GM18868 (cell line): Measurements from ENCODE around the gene NEU4.
"Not testable (repeated sequence)": the region's sequence is repeated elsewhere in the genome, so short reads cannot be mapped to it uniquely, and the experiment has no call there.

Source experiments
- ATAC-seq: cut with Tn5 transposase; IDR thresholded peaks from one replicate; pipeline ENCODE4 v1.9.1; 2021; ENCODE audit warnings: mild to moderate bottlenecking, moderate library complexity; ENCODE audit not compliant: unreplicated experiment

The NEU4 gene, protein sequence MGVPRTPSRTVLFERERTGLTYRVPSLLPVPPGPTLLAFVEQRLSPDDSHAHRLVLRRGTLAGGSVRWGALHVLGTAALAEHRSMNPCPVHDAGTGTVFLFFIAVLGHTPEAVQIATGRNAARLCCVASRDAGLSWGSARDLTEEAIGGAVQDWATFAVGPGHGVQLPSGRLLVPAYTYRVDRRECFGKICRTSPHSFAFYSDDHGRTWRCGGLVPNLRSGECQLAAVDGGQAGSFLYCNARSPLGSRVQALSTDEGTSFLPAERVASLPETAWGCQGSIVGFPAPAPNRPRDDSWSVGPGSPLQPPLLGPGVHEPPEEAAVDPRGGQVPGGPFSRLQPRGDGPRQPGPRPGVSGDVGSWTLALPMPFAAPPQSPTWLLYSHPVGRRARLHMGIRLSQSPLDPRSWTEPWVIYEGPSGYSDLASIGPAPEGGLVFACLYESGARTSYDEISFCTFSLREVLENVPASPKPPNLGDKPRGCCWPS

DNA sequence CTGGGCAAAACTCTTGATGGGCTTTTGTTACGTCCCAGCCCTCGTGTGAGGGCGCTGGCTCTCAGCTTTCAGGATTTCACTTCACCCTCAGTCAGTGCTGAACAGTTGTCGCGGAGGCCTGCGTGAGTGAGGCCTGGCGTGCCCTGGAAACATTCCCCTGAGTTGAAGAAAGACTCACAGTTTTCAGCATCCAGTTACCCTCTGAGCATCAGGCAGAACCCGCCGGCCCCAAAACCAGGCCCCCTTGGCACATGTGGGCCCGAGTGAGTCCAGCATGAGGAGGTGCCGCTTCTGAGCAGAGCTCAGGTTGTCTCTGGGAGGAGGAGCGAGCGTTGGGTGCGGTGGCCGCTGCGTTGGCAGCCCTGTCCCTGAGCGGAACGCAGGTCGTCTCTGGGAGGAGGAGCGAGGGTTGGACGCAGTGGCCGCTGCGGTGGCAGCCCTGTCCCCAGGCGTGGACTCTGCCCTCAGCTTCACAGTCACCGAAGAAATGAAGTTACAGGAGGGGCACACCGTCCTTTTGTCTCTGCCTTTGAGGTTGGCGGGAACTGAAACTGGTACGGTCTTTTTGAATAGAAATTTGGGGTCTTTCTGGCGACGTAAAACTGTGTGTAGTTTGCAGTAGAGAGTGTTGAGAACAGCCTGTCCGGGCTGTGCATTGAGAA, at the start of gene NEU4:
NEU4 (plus strand) TSS at position 473 of the 662 bp plus-strand sequence. CDS start 5,292 bp downstream, outside the sequence.
- no peak for ATAC-seq

DNA sequence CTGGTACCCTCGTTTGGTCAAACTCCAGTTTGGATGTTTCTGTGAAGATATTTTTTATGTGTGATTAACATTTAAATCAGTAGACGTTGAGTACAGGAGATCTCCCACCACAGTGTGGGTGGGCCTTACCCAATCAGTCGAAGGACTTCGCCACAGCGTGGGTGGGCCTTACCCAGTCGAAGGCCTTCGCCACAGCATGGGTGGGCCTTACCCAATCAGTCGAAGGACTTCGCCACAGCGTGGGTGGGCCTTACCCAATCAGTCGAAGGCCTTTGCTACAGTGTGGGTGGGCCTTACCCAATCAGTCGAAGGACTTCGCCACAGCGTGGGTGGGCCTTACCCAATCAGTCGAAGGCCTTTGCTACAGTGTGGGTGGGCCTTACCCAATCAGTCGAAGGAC, 49.1 kb upstream of the NEU4 start:
- ATAC-seq, result not testable (repeated sequence)

DNA sequence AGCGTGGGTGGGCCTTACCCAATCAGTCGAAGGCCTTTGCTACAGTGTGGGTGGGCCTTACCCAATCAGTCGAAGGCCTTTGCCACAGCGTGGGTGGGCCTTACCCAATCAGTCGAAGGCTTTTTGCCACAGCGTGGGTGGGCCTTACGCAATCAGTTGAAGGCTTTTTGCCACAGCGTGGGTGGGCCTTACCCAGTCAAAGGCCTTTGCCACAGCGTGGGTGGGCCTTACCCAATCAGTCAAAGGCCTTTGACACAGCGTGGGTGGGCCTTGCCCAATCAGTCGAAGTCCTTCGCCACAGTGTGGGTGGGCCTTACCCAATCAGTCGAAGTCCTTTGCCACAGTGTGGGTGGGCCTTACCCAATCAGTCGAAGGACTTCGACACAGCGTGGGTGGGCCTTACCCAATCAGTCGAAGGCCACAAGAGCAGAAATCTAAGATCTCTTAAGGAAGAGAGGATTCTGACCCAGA, 48.7 kb upstream of the NEU4 start:
- ATAC-seq, result no peak

DNA sequence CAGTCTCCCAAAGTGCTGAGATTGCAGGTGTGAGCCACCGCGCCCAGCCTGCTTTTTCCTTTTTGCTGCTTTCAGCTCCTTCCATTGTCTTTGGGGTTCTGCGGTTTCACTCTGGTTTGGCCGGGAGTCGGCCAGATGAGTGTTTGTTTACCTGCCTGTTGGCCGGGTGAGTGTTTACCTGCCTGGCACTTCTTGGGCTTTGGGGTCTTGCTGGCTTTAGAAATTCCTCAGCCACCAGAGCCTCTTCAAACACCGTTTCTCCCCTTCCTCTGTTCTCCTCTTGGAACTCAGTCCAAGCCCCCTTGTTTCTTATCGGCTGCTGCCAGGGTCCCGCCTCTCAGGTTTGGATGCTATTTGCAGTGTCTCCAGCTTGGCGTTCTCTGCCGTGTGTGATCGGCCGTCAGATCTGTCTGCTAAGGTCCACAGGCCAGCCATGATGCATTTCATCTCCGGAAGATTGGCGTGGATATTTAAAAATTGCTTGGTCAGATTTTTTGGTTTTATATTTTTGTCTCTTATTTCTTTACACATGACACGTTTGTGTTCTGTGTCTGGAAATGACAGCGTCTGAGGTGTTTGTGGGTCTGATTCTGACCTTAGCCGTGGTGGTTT, 46.6 kb upstream of the NEU4 start:
- ATAC-seq, result no peak

DNA sequence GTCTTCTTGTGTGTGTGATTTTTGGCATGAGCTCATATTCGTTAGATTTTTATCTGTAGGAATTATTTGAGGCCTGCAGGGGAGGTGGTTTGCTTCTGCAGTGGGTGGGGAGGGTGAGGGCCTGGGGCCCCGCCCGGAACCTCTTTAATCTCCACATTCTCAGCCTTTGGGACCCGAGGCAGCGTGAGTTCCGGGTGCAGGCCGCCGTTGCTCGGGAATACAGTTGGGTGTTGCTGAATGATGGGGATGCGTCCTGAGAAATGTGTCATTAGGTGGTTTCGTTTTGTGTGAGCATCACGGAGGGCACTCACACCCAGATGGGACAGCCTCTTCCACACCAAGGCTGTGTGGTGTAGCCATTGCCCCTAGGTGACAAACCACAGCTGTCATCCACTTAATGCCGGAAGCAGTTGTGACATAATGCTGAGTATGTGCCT, 46.0 kb upstream of the NEU4 start:
- ATAC-seq, result no peak

DNA sequence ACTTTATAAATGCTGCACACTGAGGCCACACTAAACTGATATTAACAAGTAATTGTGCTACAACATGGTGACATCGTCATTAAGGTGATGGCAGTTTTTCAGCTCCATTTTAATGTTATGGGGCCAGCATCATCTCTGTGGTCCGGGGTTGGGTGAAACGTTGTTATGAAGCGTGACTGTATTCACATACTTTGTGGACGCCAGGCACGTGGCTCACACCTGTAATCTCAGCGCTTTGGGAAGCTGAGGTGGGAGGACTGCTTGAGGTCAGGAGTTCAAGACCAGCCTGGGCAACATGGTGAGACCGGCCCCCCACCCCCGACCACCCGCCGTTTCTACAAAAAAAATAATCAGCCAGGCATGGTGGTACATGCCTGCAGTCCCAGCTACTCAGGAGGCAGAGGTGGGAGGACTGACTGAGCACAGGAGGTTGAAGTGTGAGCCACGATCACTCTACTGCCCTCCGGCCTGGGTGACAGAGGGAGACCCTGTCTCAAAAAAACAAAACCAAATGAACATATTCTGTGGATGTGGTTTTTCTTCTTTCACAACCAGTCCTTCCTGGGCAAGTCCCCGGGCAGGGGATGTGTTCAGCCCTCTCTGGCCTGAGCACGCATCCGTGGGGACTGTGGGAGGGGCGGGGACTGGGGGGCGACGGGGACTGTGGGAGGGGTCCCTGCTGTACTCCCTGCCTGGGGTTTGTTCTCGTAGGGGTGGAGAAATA, 45.3 kb upstream of the NEU4 start:
- no peak for ATAC-seq

DNA sequence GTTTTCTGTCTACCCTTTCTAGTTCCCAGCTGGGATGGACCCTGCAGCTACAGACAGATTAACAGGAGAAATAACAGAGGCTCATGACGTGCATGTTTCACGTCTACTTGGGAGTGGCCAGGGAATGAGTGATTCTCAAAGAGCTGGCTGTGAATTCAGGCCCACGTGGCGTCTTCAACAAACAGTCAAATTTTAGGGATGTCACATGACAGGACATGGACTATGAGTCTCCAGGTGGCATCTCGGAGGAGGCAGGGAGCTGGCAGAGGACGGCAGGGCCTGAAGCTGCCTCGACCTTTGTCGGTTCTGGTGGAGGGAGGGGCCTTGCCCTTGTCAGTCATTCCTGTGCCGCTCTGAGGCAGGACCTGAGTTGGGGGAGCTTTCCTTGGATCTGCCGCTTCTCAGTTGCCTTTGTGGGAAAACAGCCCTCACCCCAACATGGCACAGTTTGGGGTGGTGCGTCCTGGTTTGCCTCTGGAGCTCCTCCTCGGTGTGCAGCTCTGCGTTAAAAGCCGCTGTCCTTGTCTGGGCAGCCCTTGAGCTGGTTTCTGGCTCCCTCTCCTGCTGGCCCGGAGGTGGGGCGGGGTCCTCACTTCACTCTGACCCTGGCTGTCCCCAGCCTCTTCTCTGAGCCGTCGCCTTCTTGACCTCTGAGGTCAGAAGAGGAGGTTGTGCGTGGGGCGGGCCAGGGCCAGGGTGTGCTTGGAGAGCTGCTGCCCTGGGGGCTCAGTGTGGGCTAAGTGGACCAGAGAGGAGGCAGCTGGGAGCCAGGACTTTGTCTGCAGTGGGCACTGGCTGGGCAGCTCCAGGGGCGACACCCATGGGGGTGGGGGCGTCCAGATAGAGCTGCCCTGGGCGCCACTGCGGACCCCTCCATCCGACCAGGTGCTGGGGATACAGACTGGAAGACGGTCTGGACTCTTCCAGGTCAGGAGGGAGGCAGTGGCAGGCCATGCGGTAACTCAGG, 44.4 kb upstream of the NEU4 start:
- ATAC-seq, result no peak

DNA sequence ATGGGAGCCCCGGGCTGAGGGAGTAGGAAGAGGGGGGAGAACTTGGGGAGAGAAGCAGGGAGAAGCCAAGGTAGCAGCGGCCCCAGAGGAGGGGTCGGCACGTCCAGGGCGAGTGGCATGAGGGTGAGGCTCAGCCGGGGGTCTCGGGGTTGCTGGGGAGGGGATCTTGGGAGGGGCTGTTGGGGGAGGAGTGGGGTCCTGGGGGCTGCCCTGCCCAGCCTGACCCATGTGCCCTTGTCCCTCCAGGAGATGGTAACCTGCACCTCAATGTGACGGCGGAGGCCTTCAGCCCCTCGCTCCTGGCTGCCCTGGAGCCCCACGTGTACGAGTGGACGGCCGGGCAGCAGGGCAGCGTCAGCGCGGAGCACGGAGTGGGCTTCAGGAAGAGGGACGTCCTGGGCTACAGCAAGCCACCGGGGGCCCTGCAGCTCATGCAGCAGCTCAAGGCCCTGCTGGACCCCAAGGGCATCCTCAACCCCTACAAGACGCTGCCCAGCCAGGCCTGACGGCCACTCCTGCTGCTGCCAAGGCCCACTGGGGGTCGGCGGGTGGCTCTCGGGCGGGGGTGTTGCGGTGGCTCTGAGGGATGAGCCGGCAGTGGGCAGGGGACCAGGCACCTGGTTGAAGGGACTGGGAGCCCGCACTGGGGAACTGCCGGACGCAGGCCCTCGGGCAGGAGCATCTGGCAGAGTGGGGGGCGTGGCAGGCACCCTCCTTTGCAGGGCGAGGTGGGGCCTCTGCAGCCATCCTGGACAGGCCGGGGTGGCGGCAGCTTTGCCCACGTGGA, 41.3 kb upstream of the NEU4 start:
- no peak for ATAC-seq

DNA sequence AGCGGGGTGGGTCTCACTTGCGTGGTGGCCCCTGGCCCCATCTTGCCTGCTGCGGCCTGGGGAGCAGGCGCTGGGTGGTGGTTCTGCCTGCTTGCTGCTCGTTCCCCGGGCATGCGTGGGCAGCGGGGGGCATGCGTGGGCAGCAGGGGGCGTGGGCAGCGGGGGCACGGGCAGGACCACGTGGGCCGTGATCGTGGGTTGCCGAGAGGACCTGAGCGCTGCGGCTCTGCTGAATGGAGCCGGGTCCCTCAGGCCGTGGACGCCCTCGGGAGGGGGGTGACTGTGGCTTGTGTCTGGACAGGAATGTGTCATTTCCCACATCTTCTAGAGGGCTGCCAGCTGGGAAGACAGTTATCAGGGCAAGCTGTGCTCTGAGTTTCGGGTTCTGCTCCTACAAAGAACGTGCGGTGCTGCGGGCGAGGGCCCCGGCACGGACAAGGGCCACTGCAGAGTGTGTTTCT, 40.7 kb upstream of the NEU4 start:
- no peak for ATAC-seq

DNA sequence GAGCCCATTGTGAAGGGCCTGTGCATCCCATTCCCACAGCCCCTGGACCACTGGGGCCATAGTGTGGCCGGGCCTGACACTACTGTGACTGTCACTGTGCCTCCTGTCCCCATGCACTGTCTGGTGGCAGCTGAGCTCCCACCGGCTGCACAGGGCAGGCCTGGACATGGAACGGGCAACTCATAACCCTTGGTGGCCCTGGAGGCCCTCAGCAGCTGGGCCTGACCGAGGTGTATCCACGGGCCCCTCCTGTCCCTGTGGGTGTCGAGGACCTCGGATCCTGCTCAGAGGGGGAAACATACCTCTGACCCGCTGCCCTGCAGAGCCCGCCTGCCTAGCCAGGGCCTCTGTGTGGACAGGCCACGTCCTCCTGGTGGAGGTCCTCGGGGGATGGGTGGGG, 40.1 kb upstream of the NEU4 start:
- ATAC-seq, result no peak

DNA sequence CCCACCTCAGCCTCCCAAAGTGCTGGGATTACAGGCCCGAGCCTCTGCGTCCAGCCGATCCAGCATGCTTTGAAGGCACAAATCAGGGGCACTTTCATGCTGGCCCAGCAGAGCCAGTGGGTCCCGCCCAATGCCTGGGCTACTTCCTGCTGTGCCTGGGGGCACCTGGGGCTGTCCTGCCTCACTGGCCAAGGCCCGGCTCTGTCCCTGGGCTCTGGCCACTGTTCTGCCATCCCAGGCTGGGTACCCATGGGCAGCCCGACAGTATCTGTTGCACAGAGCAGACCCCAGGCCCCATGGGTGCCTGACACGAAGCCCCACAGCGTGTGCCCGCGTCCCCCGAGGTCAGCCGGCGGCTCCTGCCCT, 39.2 kb upstream of the NEU4 start:
- ATAC-seq, result no peak

DNA sequence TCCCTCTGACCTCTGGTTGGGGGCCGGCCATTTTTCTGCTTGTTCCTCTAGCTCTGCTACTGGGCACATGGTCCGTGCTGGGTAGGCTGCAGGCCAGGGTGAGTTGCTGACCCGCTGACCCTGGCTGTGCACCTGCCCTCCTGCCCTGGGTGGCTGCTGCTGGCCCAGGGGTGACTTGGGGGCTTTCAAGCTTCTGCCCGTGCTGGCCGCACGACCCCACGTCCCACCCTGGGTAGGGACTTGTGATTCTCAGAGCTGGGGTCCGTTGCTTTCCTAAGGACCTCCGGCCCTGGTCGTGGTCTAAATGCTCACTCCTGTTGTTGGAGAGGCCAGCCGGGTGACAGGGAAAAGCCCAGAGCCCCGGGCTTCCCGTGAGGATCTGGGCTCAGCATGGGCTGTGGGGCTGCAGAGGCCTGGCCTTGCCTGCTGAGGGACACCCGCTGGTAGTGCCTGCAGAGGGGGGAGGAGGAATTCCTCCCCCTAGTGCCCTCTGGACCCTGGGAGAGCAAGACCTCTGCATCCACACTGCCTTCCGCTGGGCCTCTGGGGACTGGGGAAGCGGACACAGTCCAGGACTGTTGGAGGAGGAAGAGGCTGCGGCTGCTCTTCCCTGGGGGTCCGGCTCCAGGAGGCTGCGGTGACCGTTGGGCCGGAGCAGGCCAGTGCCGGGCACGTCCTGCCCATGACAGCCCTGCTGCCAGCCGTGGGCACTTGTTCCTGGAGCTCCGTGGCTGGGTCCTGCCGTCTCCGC, 38.6 kb upstream of the NEU4 start:
- ATAC-seq, result no peak

DNA sequence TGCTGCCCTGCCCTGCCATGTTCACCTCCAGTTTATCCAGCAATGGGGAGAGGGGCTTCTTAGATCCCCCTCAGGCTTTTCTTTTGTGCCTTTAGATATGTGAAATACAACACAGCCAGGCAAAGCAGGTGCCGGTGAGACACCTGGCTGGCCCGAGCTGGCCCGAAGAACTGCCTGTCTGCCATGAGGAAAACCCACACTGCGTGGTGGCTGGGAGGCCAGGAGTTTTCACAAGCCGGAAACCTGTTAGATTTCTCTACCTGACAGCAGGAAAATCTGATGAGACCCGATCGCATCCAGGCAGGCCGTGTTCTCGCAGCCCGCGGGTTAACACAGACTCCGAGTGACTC, 38.1 kb upstream of the NEU4 start:
- no peak for ATAC-seq

DNA sequence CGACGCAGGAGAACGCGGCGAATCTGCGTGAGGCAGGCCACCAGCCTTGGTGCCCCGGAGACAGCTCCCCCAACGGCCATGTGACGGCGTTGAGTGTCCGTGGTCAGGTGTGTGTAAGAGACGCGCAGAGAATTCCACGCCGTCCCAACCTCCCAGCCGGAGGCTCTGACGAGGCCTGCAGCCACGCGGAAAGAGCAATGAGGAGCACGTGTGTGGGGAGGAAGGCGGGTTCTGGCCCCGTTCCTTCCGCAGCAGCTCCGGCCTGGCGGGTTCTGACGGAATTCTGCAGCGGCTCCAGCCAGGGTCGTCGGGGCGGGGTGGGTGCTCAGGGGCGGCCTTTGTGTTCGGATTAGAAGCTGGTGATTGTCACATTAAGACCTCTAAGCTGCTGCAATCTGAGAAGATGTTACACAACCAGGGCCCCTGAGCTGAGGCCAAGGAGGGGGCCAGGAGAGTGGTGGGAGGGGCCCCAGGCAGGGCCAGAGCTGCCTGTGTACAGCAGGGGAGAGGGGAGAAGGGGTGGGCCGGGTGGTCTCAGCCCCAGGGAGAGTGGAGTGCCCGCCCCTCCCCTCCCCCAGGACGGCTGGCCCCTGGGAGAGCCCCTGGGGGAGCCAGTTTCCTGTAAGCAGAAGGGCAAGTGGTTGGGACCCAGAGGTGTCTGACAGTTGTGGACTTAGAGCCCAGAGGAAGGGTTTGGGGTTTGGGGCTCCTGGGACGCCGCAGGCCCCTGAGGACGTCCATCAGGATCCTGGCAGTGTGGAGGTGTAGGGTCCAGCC, 37.5 kb upstream of the NEU4 start:
- no peak for ATAC-seq

DNA sequence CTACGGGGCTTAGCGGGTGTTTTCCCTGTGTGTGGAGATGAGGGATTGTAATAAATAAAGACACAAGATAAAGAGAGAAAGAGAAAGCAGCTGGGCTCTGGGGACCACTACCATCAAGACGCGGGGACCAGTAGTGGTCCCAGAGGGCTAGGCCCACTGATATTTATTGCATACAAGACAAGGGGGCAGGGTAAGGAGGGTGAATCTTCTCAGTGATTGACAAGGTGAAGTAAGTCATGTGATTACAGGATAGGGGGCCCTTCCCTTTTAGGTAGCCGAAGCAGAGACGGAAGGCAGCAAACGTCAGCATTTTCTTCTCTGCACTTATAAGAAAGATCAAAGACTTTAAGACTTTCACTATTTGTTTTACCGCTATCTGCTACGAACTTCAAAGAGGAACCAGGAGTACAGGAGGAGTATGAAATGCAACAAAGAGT, 36.9 kb upstream of the NEU4 start:
- no peak for ATAC-seq

DNA sequence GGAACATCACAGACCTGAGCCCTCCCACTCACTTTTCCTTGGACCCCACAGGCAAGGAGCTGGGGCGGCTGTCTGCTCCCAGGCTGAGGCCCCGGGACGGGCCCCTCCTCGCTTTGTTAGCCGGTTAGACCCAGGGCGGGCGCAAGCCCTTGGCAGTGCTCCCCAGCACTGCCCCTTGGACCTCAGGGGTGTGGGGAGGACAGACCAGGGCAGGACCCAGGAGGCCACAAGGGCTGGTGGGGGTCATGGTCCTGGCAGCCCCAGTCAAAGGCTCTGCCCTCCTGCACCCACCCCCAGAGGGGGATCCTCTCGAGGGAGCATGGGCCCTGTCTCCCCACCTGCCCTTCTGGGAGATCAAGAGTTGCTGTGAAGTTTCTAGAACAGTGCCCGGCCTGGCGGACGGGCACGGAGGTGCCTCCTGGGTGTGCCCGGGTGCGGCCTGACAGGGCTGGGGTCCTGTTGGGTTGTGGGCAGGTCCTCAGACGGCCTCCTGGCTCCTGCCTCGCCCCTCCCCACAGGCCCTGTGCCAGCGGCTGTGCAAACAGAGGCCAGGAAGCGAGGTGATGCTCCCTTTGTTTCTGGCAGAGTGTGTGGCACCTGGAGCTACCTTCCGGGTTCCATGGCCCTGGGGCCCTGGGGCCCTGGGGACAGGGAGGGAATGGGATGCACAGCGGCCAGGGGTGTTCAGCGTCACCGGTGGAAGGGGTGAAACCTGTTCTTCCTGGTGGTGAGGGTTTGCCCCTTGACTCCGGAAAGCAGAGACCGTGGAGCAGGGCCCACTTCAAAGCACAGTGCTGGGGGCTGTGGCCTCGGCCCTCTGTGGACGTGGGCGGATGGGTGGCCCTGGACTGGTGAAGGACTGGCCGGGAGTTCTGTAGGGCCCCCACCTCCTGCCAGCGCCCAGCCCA, 35.2 kb upstream of the NEU4 start:
- no peak for ATAC-seq
